GM15510 (cell line): ENCODE data around the gene SSX1.
"Not testable (repeated sequence)": the region's sequence is repeated elsewhere in the genome, so short reads cannot be mapped to it uniquely, and the experiment has no call there.

Source experiments
- POLR2A ChIP-seq: IDR thresholded peaks from 3 replicates; pipeline ENCODE4 v1.6.1; 2011; ENCODE audit warnings: borderline replicate concordance; ENCODE audit not compliant: insufficient read length; ENCODE audit errors: extremely low read depth

SSX1 gene, protein sequence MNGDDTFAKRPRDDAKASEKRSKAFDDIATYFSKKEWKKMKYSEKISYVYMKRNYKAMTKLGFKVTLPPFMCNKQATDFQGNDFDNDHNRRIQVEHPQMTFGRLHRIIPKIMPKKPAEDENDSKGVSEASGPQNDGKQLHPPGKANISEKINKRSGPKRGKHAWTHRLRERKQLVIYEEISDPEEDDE

GRCh38 chrX:48255062-48255796 is at the start of gene SSX1:
Gene SSX1 (plus strand): TSS chrX:48255392. CDS start chrX:48257242, 1,850 bp downstream.
- not testable (repeated sequence) for TF ChIP-seq POLR2A

- no peak for TF ChIP-seq POLR2A
Measured at GRCh38 chrX:48278958-48279357, 23.8 kb downstream of the SSX1 start.

- no peak for TF ChIP-seq POLR2A
Measured at GRCh38 chrX:48306175-48306574, 51.0 kb downstream of the SSX1 start.
